ENCODE results near the gene PKD2L2. TPM values are rescaled to one million over a fixed set of nuclear protein-coding genes. Genes with fewer than 3 reads are reported as not detected.

PKD2L2 gene
- polyA plus RNA-seq, 1 donor from 2014 or later, result not detected

GRCh38 chr5:137923856-137924255 lies 34.6 kb downstream of the PKD2L2 start:
- TF ChIP-seq RAD21 (conservative IDR thresholded peaks at IDR 0.05) (no peak), SMC3 (conservative IDR thresholded peaks at IDR 0.05; ENCODE audit: poor library complexity) (no peak), REST (IDR thresholded peaks at IDR 0.05; ENCODE audit: borderline replicate concordance) (no peak), EP300 (conservative IDR thresholded peaks at IDR 0.05; ENCODE audit: poor library complexity, severe bottlenecking) (no peak), MXI1 (conservative IDR thresholded peaks at IDR 0.05; ENCODE audit: poor library complexity, severe bottlenecking) (no peak), TAF1 (IDR thresholded peaks at IDR 0.05; ENCODE audit: low read depth) (no peak), EZH2 (IDR thresholded peaks at IDR 0.05; ENCODE audit: borderline replicate concordance, insufficient read depth, low read length, poor library complexity, severe bottlenecking) (no peak)
- Histone ChIP-seq H3K9ac (ENCODE audit: low read length) (no peak overlapping the region), H3K79me2 (replicated peaks; ENCODE audit: insufficient read depth, low read length) (no peaks in the 10 kb centered on the region), H2AFZ (ENCODE audit: low read depth, low read length) (no peak overlapping the region), H3K36me3 (ENCODE audit: insufficient read depth, low read length) (no peaks in the 10 kb centered on the region), H3K9me3 (ENCODE audit: low read length) (no peaks in the 10 kb centered on the region), H3K9me2 (ENCODE audit: insufficient read depth, low read length) (no peaks in the 10 kb centered on the region), H3K4me3 (ENCODE audit: low read length) (no peak overlapping the region), H4K20me1 (ENCODE audit: insufficient read depth) (no peaks in the 10 kb centered on the region), H3K27ac (ENCODE audit: low read length) (no peak overlapping the region), H3F3A (ENCODE audit: insufficient read depth, low read length, poor library complexity, severe bottlenecking) (no peaks in the 10 kb centered on the region), H3K4me2 (ENCODE audit: low read length) (no peak overlapping the region), H3K27me3 (ENCODE audit: insufficient read depth, low read depth, low read length) (no peaks in the 10 kb centered on the region)

- Histone ChIP-seq H4K20me1 (ENCODE audit: insufficient read depth) (no peaks in the 10 kb centered on the region), H3K27me3 (ENCODE audit: insufficient read depth, low read depth, low read length) (no peaks in the 10 kb centered on the region), H3F3A (ENCODE audit: insufficient read depth, low read length, poor library complexity, severe bottlenecking) (no peaks in the 10 kb centered on the region), H3K9me2 (ENCODE audit: insufficient read depth, low read length) (no peaks in the 10 kb centered on the region), H3K27ac (ENCODE audit: low read length) (no peak overlapping the region), H3K4me3 (ENCODE audit: low read length) (no peak overlapping the region), H3K4me2 (ENCODE audit: low read length) (no peak overlapping the region), H2AFZ (ENCODE audit: low read depth, low read length) (no peak overlapping the region), H3K9ac (ENCODE audit: low read length) (no peak overlapping the region), H3K36me3 (ENCODE audit: insufficient read depth, low read length) (no peaks in the 10 kb centered on the region), H3K79me2 (replicated peaks; ENCODE audit: insufficient read depth, low read length) (no peaks in the 10 kb centered on the region), H3K9me3 (ENCODE audit: low read length) (no peaks in the 10 kb centered on the region)
- TF ChIP-seq CTCF (IDR thresholded peaks at IDR 0.05; ENCODE audit: poor library complexity, severe bottlenecking) (no peak), MXI1 (conservative IDR thresholded peaks at IDR 0.05; ENCODE audit: poor library complexity, severe bottlenecking) (no peak), POLR2AphosphoS5 (IDR thresholded peaks at IDR 0.05) (no peak), EZH2 (IDR thresholded peaks at IDR 0.05; ENCODE audit: borderline replicate concordance, insufficient read depth, low read length, poor library complexity, severe bottlenecking) (no peak), SMC3 (conservative IDR thresholded peaks at IDR 0.05; ENCODE audit: poor library complexity) (no peak), REST (IDR thresholded peaks at IDR 0.05; ENCODE audit: borderline replicate concordance) (no peak), RAD21 (conservative IDR thresholded peaks at IDR 0.05) (no peak), EP300 (conservative IDR thresholded peaks at IDR 0.05; ENCODE audit: poor library complexity, severe bottlenecking) (no peak), TAF1 (IDR thresholded peaks at IDR 0.05; ENCODE audit: low read depth) (no peak)
Observed at GRCh38 chr5:137932800-137933199, 43.5 kb downstream of the PKD2L2 start.

Data from neural cell (in vitro differentiated cells).